PC-3 (cell line): ENCODE data around the gene PACS1. TPM values are rescaled to one million over a fixed set of nuclear protein-coding genes. Genes with fewer than 3 reads are reported as not detected.

Experiments used
- ATAC-seq: fragments of 200-7000 bp; cut with Tn5 transposase; 2 replicates; pipeline ENCODE4 v1.9.1; 2020; ENCODE audit warnings: mild to moderate bottlenecking, moderate library complexity
- BruUV-seq: library from RNA; stranded (reverse); fragments of 400-500 nt; replicated peaks from 2 replicates; lab custom pipeline; 2021; lab: Mats Ljungman, UMichigan
- CTCF ChIA-PET: fragments of 300-600 bp; sonication (Branson Sonifier 250); formaldehyde crosslinking; loops from one replicate; lab custom pipeline; 2022; ENCODE audit warnings: antibody characterized with exemption; lab: Charles Lee
- POLR2A ChIA-PET: fragments of 300-600 bp; sonication (Branson Sonifier 250); formaldehyde crosslinking; loops from one replicate; lab custom pipeline; 2022; ENCODE audit warnings: antibody characterized with exemption; ENCODE audit not compliant: unreplicated experiment; lab: Charles Lee
- DNase-seq: peaks from one replicate; pipeline ENCODE4 v3.0.0-alpha.2; 2015
- H2AFZ ChIP-seq: fragments of 300-600 bp; sonication (generic); 2 replicates; pipeline ENCODE4 v1.6.0; 2016; ENCODE audit warnings: antibody characterized with exemption, low read length
- H3F3A ChIP-seq: fragments of 300-600 bp; sonication (generic); one replicate; pipeline ENCODE4 v1.6.0; 2017; ENCODE audit warnings: antibody characterized with exemption, low read length, control low read depth, mild to moderate bottlenecking; ENCODE audit not compliant: unreplicated experiment
- H3K27ac ChIP-seq: fragments of 300-600 bp; sonication (generic); 2 replicates; pipeline ENCODE4 v1.5.1; 2016; ENCODE audit warnings: mild to moderate bottlenecking, low read length
- H3K27me3 ChIP-seq: fragments of 300-600 bp; sonication (generic); 2 replicates; pipeline ENCODE4 v1.6.1; 2016; ENCODE audit warnings: low read length, mixed read lengths
- H3K36me3 ChIP-seq: fragments of 300-600 bp; sonication (generic); 2 replicates; pipeline ENCODE4 v1.6.1; 2016; ENCODE audit warnings: low read depth, mixed run types, low read length, mixed read lengths
- H3K4me1 ChIP-seq: fragments of 300-600 bp; sonication (generic); 2 replicates; pipeline ENCODE4 v1.5.1; 2016; ENCODE audit warnings: low read length; ENCODE audit not compliant: insufficient read depth
- H3K4me2 ChIP-seq: fragments of 300-600 bp; sonication (generic); 2 replicates; pipeline ENCODE4 v1.6.0; 2016; ENCODE audit warnings: low read length
- H3K4me3 ChIP-seq: fragments of 300-600 bp; sonication (generic); 2 replicates; pipeline ENCODE4 v1.5.1; 2016; ENCODE audit warnings: mild to moderate bottlenecking, low read length, mixed read lengths
- H3K79me2 ChIP-seq: fragments of 300-600 bp; sonication (generic); 2 replicates; pipeline ENCODE4 v1.6.1; 2017; ENCODE audit warnings: low read length, mixed read lengths
- H3K9ac ChIP-seq: fragments of 300-600 bp; sonication (generic); 2 replicates; pipeline ENCODE4 v1.6.0; 2016; ENCODE audit warnings: mild to moderate bottlenecking, low read length
- H3K9me2 ChIP-seq: fragments of 300-600 bp; sonication (generic); replicated peaks from 2 replicates; pipeline ENCODE4 v1.6.1; 2016; ENCODE audit warnings: mixed run types, low read length, mixed read lengths
- H3K9me3 ChIP-seq: fragments of 300-600 bp; sonication (generic); 2 replicates; pipeline ENCODE4 v1.6.1; 2016; ENCODE audit warnings: low read length, mixed read lengths
- H4K20me1 ChIP-seq: fragments of 300-600 bp; sonication (generic); 2 replicates; pipeline ENCODE4 v1.6.1; 2016; ENCODE audit warnings: low read length, mixed read lengths
- EZH2 ChIP-seq: fragments of 300-600 bp; sonication (generic); IDR thresholded peaks from one replicate; pipeline ENCODE4 v1.6.1; 2017; ENCODE audit warnings: antibody characterized with exemption, mild to moderate bottlenecking, low read length; ENCODE audit not compliant: unreplicated experiment
- EZH2phosphoT487 ChIP-seq: fragments of 300-600 bp; sonication (generic); IDR thresholded peaks from 2 replicates; pipeline ENCODE4 v1.6.1; 2018; ENCODE audit warnings: mild to moderate bottlenecking, antibody characterized with exemption, low read length, borderline replicate concordance
- intact Hi-C: fragments of 100-400 bp; cut with micrococcal nuclease; formaldehyde crosslinking; loops from 2 replicates; pipeline ENCODE4 v1.9.0; 2023
- total RNA-seq: library from RNA; depleted of rRNA; stranded (reverse); fragments of >200 nt; gene quantifications from 2 replicates; pipeline ENCODE4 v1.2.3, GENCODE V29; 2014
- TF ChIP-seq, protein P1 (sequence below): fragments of 300-600 bp; sonication (generic); conservative IDR thresholded peaks from 2 replicates; pipeline ENCODE4 v1.5.1; 2017; ENCODE audit warnings: antibody characterized with exemption, low read depth, mild to moderate bottlenecking, low read length

The PACS1 gene
- total RNA-seq, 1 experiment from 2014 or later: 28.7 TPM

DNA sequence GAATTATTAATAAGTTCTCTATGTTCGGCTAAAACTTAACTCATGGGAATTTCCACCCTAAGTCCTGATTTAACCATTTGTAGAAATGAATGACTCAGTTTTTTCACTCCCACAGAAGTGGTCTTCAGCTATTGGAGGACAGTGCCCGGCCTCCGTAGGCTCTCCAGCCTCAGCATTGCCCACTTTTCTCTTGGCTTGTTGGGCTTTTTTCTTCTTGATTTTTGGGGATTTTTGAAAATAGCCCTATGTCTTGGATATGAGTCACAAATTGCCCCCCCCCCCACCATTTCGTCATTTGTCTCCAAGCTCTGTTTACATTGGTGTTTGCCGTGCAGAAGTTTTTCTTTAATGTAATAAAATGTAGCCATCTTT lies 66.7 kb downstream of the PACS1 start:
- H3K36me3 ChIP-seq: no peaks in the 10 kb centered on the region
- no peaks in the 10 kb centered on the region for H3K9me2 ChIP-seq
- peak overlapping the region; percentile 3; the same call in 1 of the 2 replicates for H3K27ac ChIP-seq
- H3K4me3 ChIP-seq: no peak overlapping the region
- peaks cover 16% of the 10 kb centered on the region for H3K4me1 ChIP-seq
- peak overlapping the region; percentile 25; the same call in 1 of the 2 replicates for H3K4me2 ChIP-seq
- H3K9ac ChIP-seq: no peak overlapping the region
- intact Hi-C loops: no loop called here
- BruUV-seq: no TSS peak
- CTCF ChIA-PET: interaction anchor here (0.6 kb wide), 1 partner anchor 42 kb away, joined by 6 read pairs; no protein-coding TSS in a partner anchor
- no peak for TF ChIP-seq EZH2
- TF ChIP-seq, protein P1, sequence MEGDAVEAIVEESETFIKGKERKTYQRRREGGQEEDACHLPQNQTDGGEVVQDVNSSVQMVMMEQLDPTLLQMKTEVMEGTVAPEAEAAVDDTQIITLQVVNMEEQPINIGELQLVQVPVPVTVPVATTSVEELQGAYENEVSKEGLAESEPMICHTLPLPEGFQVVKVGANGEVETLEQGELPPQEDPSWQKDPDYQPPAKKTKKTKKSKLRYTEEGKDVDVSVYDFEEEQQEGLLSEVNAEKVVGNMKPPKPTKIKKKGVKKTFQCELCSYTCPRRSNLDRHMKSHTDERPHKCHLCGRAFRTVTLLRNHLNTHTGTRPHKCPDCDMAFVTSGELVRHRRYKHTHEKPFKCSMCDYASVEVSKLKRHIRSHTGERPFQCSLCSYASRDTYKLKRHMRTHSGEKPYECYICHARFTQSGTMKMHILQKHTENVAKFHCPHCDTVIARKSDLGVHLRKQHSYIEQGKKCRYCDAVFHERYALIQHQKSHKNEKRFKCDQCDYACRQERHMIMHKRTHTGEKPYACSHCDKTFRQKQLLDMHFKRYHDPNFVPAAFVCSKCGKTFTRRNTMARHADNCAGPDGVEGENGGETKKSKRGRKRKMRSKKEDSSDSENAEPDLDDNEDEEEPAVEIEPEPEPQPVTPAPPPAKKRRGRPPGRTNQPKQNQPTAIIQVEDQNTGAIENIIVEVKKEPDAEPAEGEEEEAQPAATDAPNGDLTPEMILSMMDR: no peak
- TF ChIP-seq EZH2phosphoT487: no peak
- no peaks in the 10 kb centered on the region for H3K27me3 ChIP-seq
- POLR2A ChIA-PET: interaction anchor here (0.6 to 0.7 kb wide), 2 partner anchors 178 to 196 kb away, joined by 4 to 10 read pairs; no protein-coding TSS in a partner anchor
- peak; percentile 40 for DNase-seq
- H3K79me2 ChIP-seq: peaks cover 22% of the 10 kb centered on the region
- 0 out of 2 replicates have a peak, but pooled peaks have one; percentile 9 for ATAC-seq
- no peak overlapping the region for H2AFZ ChIP-seq
- no peaks in the 10 kb centered on the region for H3K9me3 ChIP-seq
- no peaks in the 10 kb centered on the region for H3F3A ChIP-seq
- H4K20me1 ChIP-seq: no peaks in the 10 kb centered on the region

DNA sequence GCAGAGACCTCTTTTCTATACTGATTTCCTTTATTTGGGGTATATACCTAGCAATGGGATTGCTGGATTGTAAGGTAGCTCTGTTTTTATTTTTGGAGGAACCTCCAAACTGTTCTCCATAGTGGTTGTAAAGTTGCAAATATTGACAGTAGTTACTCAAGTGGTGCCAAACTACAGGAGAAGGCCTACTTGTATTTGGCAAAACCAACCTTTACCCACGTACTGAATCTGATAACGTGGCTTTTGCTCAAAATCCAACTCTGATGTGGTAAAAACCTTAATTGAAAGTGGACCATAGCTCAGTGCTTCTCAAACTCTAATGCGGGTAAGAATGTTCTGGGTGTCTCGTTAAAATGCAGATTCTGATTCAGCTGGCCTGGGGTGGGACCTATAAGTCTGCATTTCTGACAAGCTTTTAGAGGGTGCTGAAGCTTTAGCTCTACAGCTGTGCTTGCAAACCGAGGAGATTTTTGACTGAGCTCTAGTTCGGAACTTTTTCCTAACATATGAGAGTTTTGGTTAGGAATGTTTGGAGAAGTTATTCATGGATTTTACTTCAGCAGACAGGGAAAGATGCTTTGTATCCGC lies 69.8 kb downstream of the PACS1 start:
- Histone ChIP-seq H3K27ac (no peak overlapping the region), H3K9ac (no peak overlapping the region), H3K9me2 (no peaks in the 10 kb centered on the region), H3K79me2 (peaks cover 27% of the 10 kb centered on the region), H2AFZ (no peak overlapping the region), H3K4me3 (no peak overlapping the region), H3F3A (no peaks in the 10 kb centered on the region), H3K36me3 (no peaks in the 10 kb centered on the region), H3K4me2 (no peak overlapping the region), H3K4me1 (peaks cover 42% of the 10 kb centered on the region), H3K9me3 (no peaks in the 10 kb centered on the region), H4K20me1 (no peaks in the 10 kb centered on the region), H3K27me3 (no peaks in the 10 kb centered on the region)
- BruUV-seq: no TSS peak
- ATAC-seq (no peak), DNase-seq (no peak)
- POLR2A ChIA-PET: no interaction called here
- CTCF ChIA-PET: no interaction called here
- intact Hi-C loops: no loop called here
- TF ChIP-seq EZH2: no peak
- no peak for TF ChIP-seq EZH2phosphoT487
- TF ChIP-seq, protein P1: no peak
